CD4-positive, alpha-beta T cell treated with Interleukin-10 for 1 hour (primary cell): ENCODE data around the gene MDFIC.

Source experiments
- DNase-seq: peaks from one replicate; pipeline ENCODE4 v3.0.0-alpha.2; 2020

The MDFIC gene

DNA sequence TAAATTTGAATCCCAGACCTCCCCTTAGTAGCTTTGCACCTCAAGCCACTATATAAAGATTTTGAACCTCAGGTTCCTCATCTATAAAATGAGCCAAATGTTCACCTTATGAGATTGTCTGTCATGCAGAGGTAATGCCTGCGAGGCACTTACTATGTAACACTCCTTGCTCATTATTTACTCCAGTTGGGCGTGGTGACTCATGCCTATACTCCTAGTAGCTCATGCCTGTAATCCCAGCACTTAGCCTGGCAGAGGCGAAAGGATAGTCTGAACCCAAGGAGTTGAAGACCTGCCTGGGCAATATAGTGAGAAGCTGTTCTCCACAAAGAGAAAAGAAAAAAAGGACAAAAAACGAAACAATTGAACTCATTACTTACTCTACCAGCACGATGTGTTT is 82.2 kb downstream of the MDFIC start:
- DNase-seq = no peak

DNA sequence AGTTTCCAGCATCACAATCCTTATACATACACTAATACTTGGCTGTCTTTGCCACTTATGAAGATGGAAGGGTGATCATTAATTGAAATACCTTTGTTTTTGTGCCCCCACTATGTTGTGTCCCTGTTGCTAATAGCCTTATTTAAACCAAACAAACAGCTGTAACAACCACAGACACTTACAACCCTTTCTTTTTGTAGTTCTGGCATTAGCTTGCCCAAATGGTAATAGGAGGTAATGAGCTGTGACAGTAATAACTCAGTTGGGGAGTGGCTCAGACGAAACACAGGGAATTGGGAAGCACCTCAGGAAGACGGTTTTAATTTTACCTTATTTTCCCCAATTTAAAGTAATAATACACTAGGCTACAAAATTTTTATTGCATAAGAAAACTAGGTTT is 83.4 kb downstream of the MDFIC start:
- no peak for DNase-seq

DNA sequence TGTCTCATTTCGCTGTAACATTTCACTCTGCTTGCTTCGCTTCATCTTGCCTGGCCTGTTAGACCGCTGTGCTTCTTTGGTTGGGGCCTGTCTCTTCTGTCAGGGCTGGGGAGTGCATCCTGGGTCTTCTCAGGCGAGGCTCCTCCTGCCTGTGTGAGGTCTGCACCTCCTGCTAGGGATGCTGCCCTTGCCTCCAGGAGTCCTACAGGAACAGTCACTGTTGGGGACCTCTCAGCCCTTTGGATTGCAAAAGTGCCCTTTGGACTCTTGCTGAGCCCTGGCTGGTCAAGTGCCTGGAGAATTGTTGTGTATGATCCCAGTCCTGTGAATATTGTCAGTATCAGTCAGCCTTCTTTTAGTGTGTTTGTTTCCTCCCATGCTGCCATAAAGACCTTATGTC is 84.1 kb downstream of the MDFIC start:
- no peak for DNase-seq

- DNase-seq = no peak
Observed at GRCh38 chr7:115007751-115008150, 85.9 kb downstream of the MDFIC start.

GRCh38 chr7:115008465-115009114 is 86.7 kb downstream of the MDFIC start:
- DNase-seq = no peak

GRCh38 chr7:115009139-115009538 is 87.2 kb downstream of the MDFIC start:
- peak; percentile 49 for DNase-seq

GRCh38 chr7:115009736-115010440 is 88.0 kb downstream of the MDFIC start:
- no peak for DNase-seq

GRCh38 chr7:115010441-115010820 is 88.5 kb downstream of the MDFIC start:
- DNase-seq = no peak

- no peak for DNase-seq
Observed at GRCh38 chr7:115013886-115014285, 92.0 kb downstream of the MDFIC start.

GRCh38 chr7:115014794-115015193 is 92.9 kb downstream of the MDFIC start:
- peak; percentile 17 for DNase-seq

DNA sequence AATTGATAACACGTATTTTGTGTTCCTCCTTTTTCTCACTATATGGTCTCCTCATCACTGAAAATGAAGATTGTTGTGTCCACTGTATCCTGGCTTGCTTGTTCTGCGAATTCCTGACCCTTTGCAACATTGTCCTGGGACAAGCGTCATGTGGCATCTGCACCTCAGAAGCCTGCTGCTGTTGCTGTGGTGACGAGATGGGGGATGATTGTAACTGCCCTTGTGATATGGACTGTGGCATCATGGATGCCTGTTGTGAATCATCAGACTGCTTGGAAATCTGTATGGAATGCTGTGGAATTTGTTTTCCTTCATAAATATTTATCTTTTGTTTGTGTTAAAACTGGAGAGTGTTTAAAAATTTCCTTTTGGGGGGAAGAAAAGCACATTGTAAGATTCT is 93.7 kb downstream of the MDFIC start:
- no peak for DNase-seq

GRCh38 chr7:115019882-115020605 is 98.2 kb downstream of the MDFIC start:
- DNase-seq = no peak

DNA sequence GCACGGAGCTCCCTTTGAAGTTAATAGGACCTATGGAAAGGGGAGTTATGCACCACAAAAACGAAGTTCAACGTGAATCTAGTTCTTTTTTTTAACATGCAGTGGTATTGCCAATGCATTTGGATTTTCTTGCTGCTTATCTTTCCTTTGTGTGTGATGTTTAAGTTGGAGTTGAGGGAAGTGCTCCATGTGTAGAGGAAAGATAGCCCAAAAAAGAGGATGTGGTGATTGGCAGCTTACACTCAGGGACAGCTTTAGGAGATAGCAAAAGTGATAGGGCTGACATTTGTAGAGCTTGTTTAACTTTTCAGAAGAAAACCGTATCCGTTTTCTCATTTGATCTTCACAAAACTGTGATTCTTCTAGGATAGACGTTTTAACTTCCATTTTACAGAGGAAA is 101.3 kb downstream of the MDFIC start:
- no peak for DNase-seq

- DNase-seq = no peak
Observed at GRCh38 chr7:115024276-115024675, 102.4 kb downstream of the MDFIC start.

DNA sequence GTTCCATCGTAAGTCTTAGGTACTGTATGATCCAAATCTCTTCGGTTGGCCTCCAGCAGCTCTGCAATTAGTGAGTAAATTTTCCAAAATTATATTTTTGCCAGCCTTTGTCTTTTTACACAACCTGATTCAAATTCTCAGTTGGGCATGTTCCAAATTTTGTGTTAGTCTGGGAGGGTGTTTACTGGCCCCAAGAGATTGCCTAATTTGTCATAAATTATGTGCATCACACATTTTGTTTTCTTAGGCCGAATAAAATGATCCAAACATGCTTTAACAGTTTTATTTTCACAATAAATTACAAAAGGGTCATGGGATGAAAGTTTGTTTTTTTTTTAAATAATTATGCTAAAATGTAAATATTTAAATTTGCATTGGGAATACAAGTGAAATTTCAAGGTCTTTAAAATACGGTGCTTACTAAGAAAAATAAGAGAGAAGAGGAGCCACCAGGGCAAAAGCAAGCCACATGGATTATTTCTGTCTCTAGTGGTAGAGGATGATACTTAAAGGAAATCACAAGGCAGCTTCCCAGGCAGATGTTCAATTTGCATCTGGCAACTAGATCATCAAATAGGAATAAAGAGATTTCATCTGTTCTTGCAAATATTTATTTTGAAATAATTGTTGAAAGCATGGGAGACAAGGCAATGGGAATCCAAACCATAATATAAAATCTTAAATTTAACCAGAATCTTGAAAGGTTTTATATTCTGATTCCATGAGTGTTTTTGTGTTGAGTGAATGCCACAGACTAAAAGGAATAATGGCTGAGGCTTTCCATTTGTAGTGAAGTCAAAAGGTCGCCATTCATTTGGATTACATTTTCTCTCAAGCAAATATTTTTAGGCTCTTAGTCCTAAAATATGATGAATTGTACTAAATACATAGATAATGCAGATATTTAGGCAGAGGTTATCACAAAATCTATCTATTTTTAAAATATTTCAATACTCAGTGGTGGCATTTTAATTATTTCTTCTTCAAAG is 111.1 kb downstream of the MDFIC start:
- no peak for DNase-seq

GRCh38 chr7:115033917-115034459 is 112.1 kb downstream of the MDFIC start:
- DNase-seq = no peak

DNA sequence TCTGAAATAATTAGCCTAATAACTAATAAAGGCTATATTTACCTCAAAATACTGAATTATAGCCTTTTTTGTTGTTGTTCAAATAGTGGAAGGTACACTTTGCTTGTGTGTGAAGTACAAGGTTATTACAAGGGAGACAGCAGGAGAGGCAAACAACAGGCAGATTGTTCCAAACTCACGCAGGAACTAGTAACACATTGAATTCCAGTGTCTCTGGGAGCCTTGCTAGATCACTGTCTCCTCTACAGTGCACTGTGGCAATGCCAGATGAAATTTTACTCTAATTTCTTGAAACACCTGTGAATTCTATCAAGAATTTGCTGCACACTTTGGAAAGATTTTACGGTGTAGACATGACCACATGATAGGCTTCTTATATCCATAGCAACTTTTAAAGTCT is 112.6 kb downstream of the MDFIC start:
- DNase-seq = no peak

GRCh38 chr7:115037128-115037802 is 115.4 kb downstream of the MDFIC start:
- no peak for DNase-seq

DNA sequence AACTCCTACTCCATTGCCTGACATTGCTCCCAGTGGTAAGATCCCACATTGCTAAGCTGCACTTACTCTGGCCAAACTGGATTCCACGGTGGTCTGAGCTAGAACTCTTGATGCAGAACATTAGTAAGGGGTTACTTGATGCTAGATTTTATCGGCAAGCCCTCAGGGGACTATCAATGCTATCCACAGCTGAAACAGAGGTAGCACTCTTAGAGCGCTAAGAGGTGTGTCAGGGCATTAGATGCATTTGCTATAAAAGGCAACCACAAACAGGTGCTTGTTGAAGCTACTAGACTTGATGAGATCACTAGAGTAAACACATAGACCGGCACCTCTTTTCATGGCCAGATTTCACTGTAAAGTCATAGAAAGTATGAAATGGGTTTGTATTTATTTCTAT is 116.3 kb downstream of the MDFIC start:
- no peak for DNase-seq

- DNase-seq = no peak
Observed at GRCh38 chr7:115040057-115040456, 118.2 kb downstream of the MDFIC start.

DNA sequence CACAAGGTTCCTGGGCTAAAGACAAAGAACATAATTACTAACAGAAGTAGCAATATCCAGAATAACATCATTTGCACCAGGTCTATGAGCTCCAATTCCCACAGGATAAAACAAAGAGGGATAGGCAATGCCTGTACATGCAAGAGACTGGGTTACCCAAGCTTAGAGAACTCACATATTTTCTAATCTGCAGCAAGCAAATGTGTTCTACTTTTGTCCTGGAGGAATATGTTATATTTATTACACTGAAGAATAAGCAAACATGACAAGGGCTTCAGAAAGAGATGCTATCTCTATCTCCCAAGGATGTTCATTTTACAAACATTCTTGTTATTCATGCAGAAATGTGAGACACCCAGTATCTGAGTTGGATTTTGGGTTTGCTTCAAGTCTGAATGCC is 118.6 kb downstream of the MDFIC start:
- no peak for DNase-seq

DNA sequence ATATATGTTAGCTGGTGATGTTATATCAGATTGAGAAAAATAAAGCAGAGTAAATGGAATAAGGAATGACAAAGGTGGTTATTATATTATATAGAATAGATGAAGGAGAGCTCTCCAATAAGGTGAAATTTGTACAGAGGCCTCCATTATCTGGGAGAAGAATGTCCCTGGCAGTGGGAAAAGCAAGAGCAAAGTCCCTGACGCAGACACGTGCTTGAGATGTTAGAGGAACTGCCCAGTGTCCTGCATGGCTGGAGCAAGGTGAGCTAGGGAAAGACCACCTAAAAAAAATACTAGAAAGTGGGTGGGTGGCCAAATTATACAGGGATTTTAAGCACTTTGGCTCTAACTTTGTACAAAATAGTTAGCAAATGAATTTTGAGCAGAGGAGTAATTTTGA is 120.7 kb downstream of the MDFIC start:
- no peak for DNase-seq
